GM12874 (cell line): ENCODE data around the gene DNAJC12.

Experiments used
- CTCF ChIP-seq: IDR thresholded peaks from 2 replicates; pipeline ENCODE4 v1.5.1; 2011; ENCODE audit warnings: low read depth, mild to moderate bottlenecking, control low read depth, low read length, moderate library complexity; ENCODE audit not compliant: insufficient read depth

Gene DNAJC12

GRCh38 chr10:67836488-67836887 lies 1.5 kb downstream of the DNAJC12 start:
- TF ChIP-seq CTCF, result no peak

- no peak for TF ChIP-seq CTCF
Measured at GRCh38 chr10:67834375-67834774, 3.6 kb downstream of the DNAJC12 start.

GRCh38 chr10:67827811-67828210 lies 10.2 kb downstream of the DNAJC12 start:
- TF ChIP-seq CTCF, result no peak

- TF ChIP-seq CTCF, result no peak
Measured at GRCh38 chr10:67819768-67820204, 18.2 kb downstream of the DNAJC12 start.

- TF ChIP-seq CTCF, result no peak
Measured at GRCh38 chr10:67818323-67818722, 19.7 kb downstream of the DNAJC12 start.

GRCh38 chr10:67816719-67817118 lies 21.3 kb downstream of the DNAJC12 start:
- TF ChIP-seq CTCF, result no peak

- no peak for TF ChIP-seq CTCF
Measured at GRCh38 chr10:67815571-67816059, 22.4 kb downstream of the DNAJC12 start.
